Stimulated activated CD4-positive, alpha-beta T cell treated with anti-CD3 and anti-CD28 coated beads, Interleukin-2, amount 100 ng/mL, for 48 hours (primary cell): Measurements from ENCODE around the gene ATG4D.

ENCODE experiments used
- DNase-seq, 2 donors: peaks; one replicate each; pipeline ENCODE4 v3.0.0-alpha.2; 2020

ATG4D gene

DNA sequence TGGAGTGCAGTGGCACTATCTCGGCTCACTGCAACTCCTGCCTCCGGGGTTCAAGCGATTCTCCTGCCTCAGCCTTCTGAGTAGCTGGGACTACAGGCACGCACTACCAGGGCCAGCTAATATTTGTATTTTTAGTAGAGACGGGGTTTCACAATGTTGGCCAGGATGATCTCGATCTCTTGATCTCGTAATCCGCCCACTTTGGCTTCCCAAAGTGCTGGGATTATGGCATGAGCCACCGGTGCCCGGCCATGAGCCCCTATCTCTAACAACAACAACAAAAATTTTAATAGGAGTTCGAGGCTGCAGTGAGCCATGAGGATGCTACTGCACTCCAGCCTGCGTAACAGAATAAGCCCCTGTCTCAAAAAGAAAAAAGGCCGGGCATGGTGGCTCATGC, 38.4 kb downstream of the ATG4D start:
- DNase-seq, result no peak

GRCh38 chr19:10583036-10583776, 39.5 kb downstream of the ATG4D start:
- no peak for DNase-seq

DNA sequence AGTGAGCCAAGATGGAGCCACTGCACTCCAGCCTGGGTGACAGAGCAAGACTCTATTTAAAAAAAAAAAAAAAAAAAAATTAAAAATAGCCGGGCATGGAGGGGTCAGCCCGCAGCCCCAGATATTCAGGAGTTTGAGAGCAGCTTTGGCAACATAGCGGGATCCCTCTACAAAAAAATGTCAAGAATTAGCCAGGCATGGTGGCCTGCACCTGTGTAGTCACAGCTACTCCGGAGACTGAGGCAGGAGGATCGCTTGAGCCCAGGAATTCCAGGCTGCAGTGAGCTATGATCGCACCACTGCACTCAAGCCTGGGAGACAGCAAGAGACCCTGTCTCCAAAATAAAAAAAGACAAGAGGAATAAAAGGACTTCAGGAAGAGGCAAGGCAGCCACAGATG, 42.7 kb downstream of the ATG4D start:
- no peak for DNase-seq

DNA sequence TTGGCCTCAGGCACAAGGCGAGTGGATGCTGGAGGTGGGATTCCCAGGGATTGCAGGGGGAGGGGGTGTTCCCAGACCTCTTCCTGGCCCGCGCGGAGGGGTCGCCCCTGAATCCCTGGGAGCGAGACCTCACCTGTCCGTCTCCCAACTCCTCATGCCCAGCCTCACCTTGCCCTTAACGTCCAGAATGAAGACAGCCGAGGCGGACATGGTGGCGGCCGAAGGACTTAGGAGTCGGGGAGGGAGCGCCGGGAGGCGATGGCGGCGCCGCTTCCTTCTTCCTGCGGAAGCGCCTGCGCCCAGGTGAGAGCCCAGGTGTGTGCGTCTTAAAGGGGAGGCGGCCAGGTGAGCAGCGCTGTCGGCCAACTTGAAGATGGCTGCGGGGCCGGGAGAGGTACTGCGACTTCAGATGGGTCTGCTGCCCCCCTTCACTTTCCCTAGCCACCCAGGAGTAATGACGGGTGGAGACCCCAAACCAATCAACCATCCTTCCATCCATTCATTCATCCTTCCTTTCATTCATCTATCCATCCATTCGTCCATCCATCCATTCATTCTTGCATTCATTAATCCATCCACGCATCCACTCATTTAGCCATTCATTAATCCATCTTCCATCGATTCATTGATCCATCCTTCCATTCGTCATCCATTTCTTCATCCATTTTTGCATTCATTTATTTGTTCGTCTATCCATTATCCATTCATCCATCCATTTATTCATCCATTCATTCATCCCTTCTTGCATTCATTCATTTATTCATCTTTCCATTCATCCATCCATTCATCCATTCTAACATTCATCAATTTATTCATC, 43.5 kb downstream of the ATG4D start, which contains the start of gene AP1M2:
Gene AP1M2, minus strand, starts transcription at position 291 of the 817 bp plus-strand sequence. Its CDS starts 81 bp downstream, at position 210.
- DNase-seq, result no peak

DNA sequence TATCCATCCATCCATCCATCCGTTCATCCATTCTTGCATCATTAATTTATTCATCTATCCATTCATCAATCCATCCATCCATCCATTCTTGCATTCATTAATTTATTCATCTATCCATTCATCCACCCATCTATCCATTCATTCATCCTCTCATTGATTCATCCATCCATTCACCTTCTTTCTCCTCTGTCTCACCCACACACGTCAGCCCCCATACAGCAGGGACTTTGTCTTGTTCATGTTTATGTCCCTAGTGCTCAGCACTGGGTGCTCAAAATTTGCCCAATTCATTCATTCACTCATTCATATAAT, 44.1 kb downstream of the ATG4D start:
- DNase-seq, result no peak

DNA sequence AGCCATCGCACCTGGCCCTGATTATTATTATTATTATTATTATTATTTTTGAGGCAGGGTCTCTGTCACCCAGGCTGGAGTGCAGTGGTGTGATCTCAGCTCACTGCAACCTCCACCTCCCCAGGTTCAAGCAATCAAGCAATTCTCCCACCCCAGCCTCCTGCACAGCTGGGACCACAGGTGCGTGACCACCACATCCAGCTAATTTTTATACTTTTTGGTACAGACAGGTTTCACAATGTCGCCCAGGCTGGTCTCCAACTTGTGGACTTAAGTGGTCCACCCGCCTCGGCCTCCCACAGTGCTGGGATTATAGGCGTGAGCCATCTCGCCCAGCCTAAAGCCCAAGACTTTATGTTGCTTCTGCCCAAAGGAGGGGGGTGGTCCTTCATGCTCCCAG, 49.4 kb downstream of the ATG4D start:
- DNase-seq, result no peak

DNA sequence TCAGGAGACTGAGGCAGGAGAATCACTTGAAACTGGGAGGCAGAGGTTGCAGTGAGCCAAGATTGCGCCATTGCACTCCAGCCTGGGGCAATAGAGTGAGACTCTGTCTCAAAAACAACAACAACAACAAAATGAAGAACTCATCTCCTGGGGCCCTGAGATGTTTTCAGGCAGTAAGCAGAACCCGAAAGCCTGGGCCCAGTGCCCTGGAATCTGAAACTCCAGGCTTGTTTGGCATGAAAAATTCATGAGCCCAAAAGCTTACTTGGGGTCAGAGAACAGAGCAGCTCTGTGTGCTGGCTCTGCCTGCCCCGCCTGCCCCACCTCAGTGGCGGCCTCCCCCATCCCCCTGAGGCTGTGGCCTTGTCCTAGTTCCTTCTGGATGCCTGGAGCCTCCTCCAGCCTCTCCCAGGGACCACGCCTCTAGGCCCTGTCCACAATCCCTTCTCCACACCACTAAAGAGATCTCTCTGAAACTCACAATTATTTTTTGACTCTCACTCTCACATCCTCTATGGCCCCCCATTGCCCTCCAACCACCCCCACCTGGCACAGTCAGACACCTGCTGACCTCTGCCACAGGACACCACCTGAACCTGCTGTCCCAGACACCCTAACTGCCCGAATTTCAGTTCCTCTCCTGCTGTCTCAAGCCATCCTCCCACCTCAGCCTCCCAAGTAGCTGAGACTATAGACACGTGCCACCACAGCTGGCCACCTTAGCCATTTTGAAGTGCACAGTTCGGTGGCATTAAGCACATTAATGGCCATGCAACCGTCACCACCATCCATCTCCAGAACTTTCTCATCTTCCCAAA, 50.3 kb downstream of the ATG4D start:
- no peak for DNase-seq

DNA sequence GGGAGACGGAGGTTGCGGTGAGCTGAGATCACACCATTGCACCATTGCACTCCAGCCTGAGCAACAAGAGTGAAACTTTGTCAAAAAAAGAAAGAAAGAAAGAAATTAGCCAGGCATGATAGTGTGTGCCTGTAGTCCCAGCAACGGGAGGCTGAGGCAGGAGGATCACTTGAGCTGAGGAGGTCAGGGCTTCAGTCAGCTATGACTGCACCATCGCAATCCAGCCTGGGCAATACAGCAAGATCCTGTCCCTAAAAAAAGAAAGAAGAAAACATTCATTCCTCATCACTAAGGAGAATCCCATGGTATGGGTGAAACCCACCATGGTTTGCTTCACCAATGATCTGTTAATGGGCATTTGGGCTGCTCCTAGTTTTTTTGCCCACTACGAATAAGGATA, 56.4 kb downstream of the ATG4D start:
- DNase-seq, result no peak

- no peak for DNase-seq
These were observed 58.3 kb downstream of the ATG4D start for GRCh38 chr19:10601999-10602329.

DNA sequence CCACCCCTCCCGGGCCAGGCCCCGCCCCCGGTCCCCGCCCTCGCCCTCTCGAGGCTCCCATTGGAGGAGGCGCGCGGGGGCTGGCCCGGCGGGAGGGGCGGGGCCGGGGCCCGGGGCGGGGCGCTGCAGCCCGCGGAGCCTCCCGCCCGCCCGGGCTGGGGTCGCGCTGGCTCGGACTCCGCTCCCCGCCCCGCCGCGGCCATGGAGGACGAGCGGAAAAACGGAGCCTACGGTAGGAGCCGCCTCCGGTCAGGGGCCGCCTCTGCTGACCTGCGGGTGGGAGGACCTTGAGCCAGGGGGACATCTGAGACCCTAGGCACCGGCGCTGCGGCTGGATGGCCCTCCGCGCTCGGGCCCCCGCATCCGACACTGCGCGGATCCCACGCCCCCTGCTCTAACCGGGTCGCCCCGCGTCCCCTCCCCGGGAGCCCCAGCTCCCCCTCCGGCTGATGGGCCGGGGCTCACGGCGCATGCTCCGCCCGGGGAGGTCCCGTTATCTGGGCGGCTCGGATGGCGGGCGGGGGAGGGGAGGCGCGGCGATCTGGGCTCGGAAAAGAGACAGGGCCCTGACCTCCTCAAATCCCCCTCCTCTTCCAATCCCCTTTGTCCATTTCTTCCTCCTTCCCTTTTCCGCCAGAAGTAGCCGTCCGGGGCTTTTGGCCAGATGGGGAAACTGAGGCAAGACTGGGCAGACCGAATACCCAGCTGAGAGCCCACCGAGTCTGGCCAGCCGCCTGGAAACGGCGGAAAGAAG, 58.8 kb downstream of the ATG4D start:
- peak; percentile 89 to 93 for DNase-seq
